K562 (cell line): Measurements from ENCODE around the gene SRL.

ENCODE experiments used
- CBX1 ChIP-seq: sonication (generic); IDR thresholded peaks from 2 replicates; pipeline ENCODE4 v1.6.1; 2016; ENCODE audit warnings: antibody characterized with exemption, low read depth, mild to moderate bottlenecking
- CREM ChIP-seq: IDR thresholded peaks from 2 replicates; pipeline ENCODE4 v1.6.1; 2014; ENCODE audit warnings: antibody characterized with exemption, low read depth
- GATAD2A ChIP-seq: fragments of 450-650 bp; IDR thresholded peaks from 2 replicates; pipeline ENCODE4 v1.6.1; 2017
- TF ChIP-seq, protein P1 (sequence below), 3 experiments: IDR thresholded peaks in 2 of 3; conservative IDR thresholded peaks in 1 of 3; 2 replicates each; pipeline ENCODE4 v1.5.1; 2011 to 2012; ENCODE audit warnings: low read length in 3 of 3, mild to moderate bottlenecking in 3 of 3, control low read depth in 2 of 3, improper control_type of control experiment in 1 of 3, inconsistent platforms in 1 of 3, low read depth in 1 of 3, mixed read lengths in 1 of 3, moderate library complexity in 1 of 3; ENCODE audit not compliant: insufficient read depth in 2 of 3
- TF ChIP-seq, protein P2 (sequence below): fragments of 250-450 bp; sonication (Bioruptor Pico); IDR thresholded peaks from 2 replicates; pipeline ENCODE4 v1.5.0; 2021
- TF ChIP-seq, protein P3 (sequence below): fragments of 200-600 bp; sonication (generic); IDR thresholded peaks from one replicate; pipeline ENCODE4 v1.6.1; 2012; ENCODE audit warnings: mild to moderate bottlenecking, low read depth, low read length, inconsistent platforms
- TF ChIP-seq, protein P4 (sequence below): fragments of 450-650 bp; IDR thresholded peaks from 2 replicates; pipeline ENCODE4 v1.6.1; 2016; ENCODE audit warnings: low read depth

DNA sequence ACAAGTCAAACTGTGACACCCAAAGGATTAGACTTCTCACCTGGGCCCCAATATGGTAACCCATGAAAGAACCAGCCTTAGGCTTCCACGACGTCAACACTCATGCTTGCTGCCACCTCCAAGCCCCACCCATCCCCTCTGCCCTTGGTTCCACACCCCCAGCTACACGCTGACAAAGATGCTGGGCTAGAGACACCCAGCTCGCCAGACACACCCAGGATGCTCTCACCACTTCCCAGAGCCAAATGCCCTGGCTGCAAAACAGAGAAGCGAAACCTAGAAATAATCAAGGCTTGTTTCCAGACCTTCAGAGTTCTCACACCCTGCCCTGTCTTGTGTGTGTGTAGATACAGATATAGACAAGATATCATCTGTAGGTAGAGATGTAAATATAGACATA, 99.6 kb downstream of the SRL start:
- TF ChIP-seq, protein P1, sequence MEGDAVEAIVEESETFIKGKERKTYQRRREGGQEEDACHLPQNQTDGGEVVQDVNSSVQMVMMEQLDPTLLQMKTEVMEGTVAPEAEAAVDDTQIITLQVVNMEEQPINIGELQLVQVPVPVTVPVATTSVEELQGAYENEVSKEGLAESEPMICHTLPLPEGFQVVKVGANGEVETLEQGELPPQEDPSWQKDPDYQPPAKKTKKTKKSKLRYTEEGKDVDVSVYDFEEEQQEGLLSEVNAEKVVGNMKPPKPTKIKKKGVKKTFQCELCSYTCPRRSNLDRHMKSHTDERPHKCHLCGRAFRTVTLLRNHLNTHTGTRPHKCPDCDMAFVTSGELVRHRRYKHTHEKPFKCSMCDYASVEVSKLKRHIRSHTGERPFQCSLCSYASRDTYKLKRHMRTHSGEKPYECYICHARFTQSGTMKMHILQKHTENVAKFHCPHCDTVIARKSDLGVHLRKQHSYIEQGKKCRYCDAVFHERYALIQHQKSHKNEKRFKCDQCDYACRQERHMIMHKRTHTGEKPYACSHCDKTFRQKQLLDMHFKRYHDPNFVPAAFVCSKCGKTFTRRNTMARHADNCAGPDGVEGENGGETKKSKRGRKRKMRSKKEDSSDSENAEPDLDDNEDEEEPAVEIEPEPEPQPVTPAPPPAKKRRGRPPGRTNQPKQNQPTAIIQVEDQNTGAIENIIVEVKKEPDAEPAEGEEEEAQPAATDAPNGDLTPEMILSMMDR (IDR thresholded peaks at IDR 0.05 in 2 of 3, conservative IDR thresholded peaks at IDR 0.05 in 1 of 3; ENCODE audit: insufficient read depth in 2 of 3, low read depth in 1 of 3, low read length in 3 of 3) = no peak
- TF ChIP-seq, protein P2, sequence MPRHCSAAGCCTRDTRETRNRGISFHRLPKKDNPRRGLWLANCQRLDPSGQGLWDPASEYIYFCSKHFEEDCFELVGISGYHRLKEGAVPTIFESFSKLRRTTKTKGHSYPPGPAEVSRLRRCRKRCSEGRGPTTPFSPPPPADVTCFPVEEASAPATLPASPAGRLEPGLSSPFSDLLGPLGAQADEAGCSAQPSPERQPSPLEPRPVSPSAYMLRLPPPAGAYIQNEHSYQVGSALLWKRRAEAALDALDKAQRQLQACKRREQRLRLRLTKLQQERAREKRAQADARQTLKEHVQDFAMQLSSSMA = no peak
- TF ChIP-seq GATAD2A (no peak), CREM (no peak), CBX1 (no peak)
- TF ChIP-seq, protein P3, sequence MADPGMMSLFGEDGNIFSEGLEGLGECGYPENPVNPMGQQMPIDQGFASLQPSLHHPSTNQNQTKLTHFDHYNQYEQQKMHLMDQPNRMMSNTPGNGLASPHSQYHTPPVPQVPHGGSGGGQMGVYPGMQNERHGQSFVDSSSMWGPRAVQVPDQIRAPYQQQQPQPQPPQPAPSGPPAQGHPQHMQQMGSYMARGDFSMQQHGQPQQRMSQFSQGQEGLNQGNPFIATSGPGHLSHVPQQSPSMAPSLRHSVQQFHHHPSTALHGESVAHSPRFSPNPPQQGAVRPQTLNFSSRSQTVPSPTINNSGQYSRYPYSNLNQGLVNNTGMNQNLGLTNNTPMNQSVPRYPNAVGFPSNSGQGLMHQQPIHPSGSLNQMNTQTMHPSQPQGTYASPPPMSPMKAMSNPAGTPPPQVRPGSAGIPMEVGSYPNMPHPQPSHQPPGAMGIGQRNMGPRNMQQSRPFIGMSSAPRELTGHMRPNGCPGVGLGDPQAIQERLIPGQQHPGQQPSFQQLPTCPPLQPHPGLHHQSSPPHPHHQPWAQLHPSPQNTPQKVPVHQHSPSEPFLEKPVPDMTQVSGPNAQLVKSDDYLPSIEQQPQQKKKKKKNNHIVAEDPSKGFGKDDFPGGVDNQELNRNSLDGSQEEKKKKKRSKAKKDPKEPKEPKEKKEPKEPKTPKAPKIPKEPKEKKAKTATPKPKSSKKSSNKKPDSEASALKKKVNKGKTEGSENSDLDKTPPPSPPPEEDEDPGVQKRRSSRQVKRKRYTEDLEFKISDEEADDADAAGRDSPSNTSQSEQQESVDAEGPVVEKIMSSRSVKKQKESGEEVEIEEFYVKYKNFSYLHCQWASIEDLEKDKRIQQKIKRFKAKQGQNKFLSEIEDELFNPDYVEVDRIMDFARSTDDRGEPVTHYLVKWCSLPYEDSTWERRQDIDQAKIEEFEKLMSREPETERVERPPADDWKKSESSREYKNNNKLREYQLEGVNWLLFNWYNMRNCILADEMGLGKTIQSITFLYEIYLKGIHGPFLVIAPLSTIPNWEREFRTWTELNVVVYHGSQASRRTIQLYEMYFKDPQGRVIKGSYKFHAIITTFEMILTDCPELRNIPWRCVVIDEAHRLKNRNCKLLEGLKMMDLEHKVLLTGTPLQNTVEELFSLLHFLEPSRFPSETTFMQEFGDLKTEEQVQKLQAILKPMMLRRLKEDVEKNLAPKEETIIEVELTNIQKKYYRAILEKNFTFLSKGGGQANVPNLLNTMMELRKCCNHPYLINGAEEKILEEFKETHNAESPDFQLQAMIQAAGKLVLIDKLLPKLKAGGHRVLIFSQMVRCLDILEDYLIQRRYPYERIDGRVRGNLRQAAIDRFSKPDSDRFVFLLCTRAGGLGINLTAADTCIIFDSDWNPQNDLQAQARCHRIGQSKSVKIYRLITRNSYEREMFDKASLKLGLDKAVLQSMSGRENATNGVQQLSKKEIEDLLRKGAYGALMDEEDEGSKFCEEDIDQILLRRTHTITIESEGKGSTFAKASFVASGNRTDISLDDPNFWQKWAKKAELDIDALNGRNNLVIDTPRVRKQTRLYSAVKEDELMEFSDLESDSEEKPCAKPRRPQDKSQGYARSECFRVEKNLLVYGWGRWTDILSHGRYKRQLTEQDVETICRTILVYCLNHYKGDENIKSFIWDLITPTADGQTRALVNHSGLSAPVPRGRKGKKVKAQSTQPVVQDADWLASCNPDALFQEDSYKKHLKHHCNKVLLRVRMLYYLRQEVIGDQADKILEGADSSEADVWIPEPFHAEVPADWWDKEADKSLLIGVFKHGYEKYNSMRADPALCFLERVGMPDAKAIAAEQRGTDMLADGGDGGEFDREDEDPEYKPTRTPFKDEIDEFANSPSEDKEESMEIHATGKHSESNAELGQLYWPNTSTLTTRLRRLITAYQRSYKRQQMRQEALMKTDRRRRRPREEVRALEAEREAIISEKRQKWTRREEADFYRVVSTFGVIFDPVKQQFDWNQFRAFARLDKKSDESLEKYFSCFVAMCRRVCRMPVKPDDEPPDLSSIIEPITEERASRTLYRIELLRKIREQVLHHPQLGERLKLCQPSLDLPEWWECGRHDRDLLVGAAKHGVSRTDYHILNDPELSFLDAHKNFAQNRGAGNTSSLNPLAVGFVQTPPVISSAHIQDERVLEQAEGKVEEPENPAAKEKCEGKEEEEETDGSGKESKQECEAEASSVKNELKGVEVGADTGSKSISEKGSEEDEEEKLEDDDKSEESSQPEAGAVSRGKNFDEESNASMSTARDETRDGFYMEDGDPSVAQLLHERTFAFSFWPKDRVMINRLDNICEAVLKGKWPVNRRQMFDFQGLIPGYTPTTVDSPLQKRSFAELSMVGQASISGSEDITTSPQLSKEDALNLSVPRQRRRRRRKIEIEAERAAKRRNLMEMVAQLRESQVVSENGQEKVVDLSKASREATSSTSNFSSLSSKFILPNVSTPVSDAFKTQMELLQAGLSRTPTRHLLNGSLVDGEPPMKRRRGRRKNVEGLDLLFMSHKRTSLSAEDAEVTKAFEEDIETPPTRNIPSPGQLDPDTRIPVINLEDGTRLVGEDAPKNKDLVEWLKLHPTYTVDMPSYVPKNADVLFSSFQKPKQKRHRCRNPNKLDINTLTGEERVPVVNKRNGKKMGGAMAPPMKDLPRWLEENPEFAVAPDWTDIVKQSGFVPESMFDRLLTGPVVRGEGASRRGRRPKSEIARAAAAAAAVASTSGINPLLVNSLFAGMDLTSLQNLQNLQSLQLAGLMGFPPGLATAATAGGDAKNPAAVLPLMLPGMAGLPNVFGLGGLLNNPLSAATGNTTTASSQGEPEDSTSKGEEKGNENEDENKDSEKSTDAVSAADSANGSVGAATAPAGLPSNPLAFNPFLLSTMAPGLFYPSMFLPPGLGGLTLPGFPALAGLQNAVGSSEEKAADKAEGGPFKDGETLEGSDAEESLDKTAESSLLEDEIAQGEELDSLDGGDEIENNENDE = no peak
- TF ChIP-seq, protein P4, sequence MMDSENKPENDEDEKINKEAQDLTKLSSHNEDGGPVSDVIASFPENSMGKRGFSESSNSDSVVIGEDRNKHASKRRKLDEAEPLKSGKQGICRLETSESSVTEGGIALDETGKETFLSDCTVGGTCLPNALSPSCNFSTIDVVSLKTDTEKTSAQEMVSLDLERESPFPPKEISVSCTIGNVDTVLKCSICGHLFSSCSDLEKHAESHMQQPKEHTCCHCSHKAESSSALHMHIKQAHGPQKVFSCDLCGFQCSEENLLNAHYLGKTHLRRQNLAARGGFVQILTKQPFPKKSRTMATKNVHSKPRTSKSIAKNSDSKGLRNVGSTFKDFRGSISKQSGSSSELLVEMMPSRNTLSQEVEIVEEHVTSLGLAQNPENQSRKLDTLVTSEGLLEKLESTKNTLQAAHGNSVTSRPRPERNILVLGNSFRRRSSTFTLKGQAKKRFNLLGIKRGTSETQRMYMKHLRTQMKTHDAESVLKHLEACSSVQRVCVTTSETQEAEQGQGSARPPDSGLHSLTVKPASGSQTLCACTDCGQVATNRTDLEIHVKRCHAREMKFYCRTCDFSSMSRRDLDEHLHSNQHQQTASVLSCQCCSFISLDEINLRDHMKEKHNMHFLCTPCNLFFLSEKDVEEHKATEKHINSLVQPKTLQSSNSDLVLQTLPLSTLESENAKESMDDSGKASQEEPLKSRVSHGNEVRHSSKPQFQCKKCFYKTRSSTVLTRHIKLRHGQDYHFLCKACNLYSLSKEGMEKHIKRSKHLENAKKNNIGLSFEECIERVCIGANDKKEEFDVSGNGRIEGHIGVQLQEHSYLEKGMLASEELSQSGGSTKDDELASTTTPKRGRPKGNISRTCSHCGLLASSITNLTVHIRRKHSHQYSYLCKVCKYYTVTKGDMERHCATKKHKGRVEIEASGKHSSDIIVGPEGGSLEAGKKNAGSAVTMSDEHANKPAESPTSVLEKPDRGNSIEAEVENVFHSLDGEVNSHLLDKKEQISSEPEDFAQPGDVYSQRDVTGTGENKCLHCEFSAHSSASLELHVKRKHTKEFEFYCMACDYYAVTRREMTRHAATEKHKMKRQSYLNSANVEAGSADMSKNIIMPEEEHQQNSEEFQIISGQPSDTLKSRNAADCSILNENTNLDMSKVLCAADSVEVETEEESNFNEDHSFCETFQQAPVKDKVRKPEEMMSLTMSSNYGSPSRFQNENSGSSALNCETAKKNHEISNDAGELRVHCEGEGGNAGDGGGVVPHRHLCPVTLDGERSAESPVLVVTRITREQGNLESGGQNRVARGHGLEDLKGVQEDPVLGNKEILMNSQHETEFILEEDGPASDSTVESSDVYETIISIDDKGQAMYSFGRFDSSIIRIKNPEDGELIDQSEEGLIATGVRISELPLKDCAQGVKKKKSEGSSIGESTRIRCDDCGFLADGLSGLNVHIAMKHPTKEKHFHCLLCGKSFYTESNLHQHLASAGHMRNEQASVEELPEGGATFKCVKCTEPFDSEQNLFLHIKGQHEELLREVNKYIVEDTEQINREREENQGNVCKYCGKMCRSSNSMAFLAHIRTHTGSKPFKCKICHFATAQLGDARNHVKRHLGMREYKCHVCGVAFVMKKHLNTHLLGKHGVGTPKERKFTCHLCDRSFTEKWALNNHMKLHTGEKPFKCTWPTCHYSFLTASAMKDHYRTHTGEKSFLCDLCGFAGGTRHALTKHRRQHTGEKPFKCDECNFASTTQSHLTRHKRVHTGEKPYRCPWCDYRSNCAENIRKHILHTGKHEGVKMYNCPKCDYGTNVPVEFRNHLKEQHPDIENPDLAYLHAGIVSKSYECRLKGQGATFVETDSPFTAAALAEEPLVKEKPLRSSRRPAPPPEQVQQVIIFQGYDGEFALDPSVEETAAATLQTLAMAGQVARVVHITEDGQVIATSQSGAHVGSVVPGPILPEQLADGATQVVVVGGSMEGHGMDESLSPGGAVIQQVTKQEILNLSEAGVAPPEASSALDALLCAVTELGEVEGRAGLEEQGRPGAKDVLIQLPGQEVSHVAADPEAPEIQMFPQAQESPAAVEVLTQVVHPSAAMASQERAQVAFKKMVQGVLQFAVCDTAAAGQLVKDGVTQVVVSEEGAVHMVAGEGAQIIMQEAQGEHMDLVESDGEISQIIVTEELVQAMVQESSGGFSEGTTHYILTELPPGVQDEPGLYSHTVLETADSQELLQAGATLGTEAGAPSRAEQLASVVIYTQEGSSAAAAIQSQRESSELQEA = no peak
